ENCODE results near the gene AMY1C.
"Not testable (repeated sequence)": the region's sequence is repeated elsewhere in the genome, so short reads cannot be mapped to it uniquely, and the experiment has no call there.

- TF ChIP-seq, protein P1, sequence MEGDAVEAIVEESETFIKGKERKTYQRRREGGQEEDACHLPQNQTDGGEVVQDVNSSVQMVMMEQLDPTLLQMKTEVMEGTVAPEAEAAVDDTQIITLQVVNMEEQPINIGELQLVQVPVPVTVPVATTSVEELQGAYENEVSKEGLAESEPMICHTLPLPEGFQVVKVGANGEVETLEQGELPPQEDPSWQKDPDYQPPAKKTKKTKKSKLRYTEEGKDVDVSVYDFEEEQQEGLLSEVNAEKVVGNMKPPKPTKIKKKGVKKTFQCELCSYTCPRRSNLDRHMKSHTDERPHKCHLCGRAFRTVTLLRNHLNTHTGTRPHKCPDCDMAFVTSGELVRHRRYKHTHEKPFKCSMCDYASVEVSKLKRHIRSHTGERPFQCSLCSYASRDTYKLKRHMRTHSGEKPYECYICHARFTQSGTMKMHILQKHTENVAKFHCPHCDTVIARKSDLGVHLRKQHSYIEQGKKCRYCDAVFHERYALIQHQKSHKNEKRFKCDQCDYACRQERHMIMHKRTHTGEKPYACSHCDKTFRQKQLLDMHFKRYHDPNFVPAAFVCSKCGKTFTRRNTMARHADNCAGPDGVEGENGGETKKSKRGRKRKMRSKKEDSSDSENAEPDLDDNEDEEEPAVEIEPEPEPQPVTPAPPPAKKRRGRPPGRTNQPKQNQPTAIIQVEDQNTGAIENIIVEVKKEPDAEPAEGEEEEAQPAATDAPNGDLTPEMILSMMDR (IDR thresholded peaks at IDR 0.05) = not testable (repeated sequence)
- TF ChIP-seq POLR2A (IDR thresholded peaks at IDR 0.05) = not testable (repeated sequence)
Observed at GRCh38 chr1:103745040-103745439, 4.7 kb upstream of the AMY1C start.
